Measurements from ENCODE around the gene MAGED4B.

GRCh38 chrX:52031371-52031770, 37.6 kb downstream of the MAGED4B start:
- no peak for TF ChIP-seq CTCF (IDR thresholded peaks at IDR 0.05)
- no peak for TF ChIP-seq KDM5A (IDR thresholded peaks at IDR 0.05)
- TF ChIP-seq MYC (IDR thresholded peaks at IDR 0.05; ENCODE audit: borderline replicate concordance, low read length): no peak
- no peak for TF ChIP-seq RAD21 (conservative IDR thresholded peaks at IDR 0.05 in 1 of 2, IDR thresholded peaks at IDR 0.05 in 1 of 2)
- no peak for TF ChIP-seq USF2 (IDR thresholded peaks at IDR 0.05)
- no peak for TF ChIP-seq HDAC2 (IDR thresholded peaks at IDR 0.05)
- TF ChIP-seq TP53 (CRISPR knock-in tag; IDR thresholded peaks at IDR 0.05): no peak
- TF ChIP-seq PHF8 (IDR thresholded peaks at IDR 0.05; ENCODE audit: borderline replicate concordance, low read depth): no peak
- no peak for TF ChIP-seq MAZ (IDR thresholded peaks at IDR 0.05; ENCODE audit: borderline replicate concordance, low read depth, low read length)
- TF ChIP-seq JUNB (IDR thresholded peaks at IDR 0.05): no peak
- TF ChIP-seq POLR2A (IDR thresholded peaks at IDR 0.05; ENCODE audit: low read length): no peak
